ENCODE results near the gene STPG1.

The STPG1 gene

DNA sequence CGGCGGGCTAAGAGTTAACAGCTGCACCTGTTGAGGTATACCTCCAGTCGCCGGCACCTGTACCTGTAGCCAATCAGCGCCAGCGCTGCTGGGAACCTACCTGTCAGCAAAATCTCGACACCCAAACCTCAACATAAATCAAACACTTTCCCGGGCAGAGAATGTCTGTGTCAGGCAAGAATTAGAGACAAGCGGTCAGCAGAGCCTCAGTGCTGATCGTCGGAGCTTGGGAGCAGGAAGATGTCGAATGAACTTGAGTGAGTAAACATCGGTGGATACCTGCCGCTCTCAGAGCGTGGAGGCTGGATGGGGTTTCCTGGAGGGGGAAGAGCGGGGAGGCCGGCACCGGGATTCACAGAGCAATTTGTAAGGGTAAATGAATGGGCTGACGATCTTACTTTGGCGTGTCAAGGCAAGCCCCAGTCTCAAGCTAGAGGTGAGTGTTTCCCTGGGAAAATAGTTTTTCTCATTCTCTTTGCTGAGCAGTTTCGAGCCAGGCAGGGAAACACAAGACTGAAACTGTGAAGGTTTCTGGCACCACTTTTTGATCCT, 94.2 kb downstream of the STPG1 start, which contains the start of gene GRHL3:
TSS of gene GRHL3 (plus strand) at position 46 of the 552 bp plus-strand sequence. CDS start at position 241, 195 bp downstream.
- Histone ChIP-seq H3K9ac (no peak within 1 kb of the TSS), H3K79me2 (no peaks in the 10 kb centered on the region), H3K4me1 (no peaks in the 10 kb centered on the region), H3K36me3 (ENCODE audit: control insufficient read depth, insufficient read depth, low read length) (no peaks in the 10 kb centered on the region), H3K27me3 (ENCODE audit: control insufficient read depth, insufficient read depth, low read length) (no peaks in the 10 kb centered on the region), H3K27ac (no peak within 1 kb of the TSS), H3K4me3 (ENCODE audit: low read depth, low read length) (peak within 1 kb of the TSS; percentile 55), H3K4me2 (ENCODE audit: low read length) (peak within 1 kb of the TSS; percentile 60), H3K9me3 (ENCODE audit: control insufficient read depth, low read length) (no peaks in the 10 kb centered on the region), H2AFZ (peak within 1 kb of the TSS; percentile 46)
- TF ChIP-seq CTCF (IDR thresholded peaks at IDR 0.05), result no peak

- Histone ChIP-seq H3K79me2 (no peaks in the 10 kb centered on the region), H3K27me3 (ENCODE audit: control insufficient read depth, insufficient read depth, low read length) (no peaks in the 10 kb centered on the region), H3K4me1 (no peaks in the 10 kb centered on the region), H3K4me2 (ENCODE audit: low read length) (peak overlapping the region; percentile 60), H3K36me3 (ENCODE audit: control insufficient read depth, insufficient read depth, low read length) (no peaks in the 10 kb centered on the region), H3K9ac (no peak overlapping the region), H3K4me3 (ENCODE audit: low read depth, low read length) (peak overlapping the region; percentile 55), H3K27ac (no peak overlapping the region), H2AFZ (peak overlapping the region; percentile 46), H3K9me3 (ENCODE audit: control insufficient read depth, low read length) (no peaks in the 10 kb centered on the region)
- TF ChIP-seq CTCF (IDR thresholded peaks at IDR 0.05), result no peak
Measured at GRCh38 chr1:24318615-24319311, 94.8 kb downstream of the STPG1 start.

GRCh38 chr1:24317956-24318614, 95.5 kb downstream of the STPG1 start:
- no peak for TF ChIP-seq CTCF (IDR thresholded peaks at IDR 0.05)
- H3K9me3 ChIP-seq (ENCODE audit: control insufficient read depth, low read length), result no peaks in the 10 kb centered on the region
- H3K27me3 ChIP-seq (ENCODE audit: control insufficient read depth, insufficient read depth, low read length), result no peaks in the 10 kb centered on the region
- no peaks in the 10 kb centered on the region for H3K79me2 ChIP-seq
- H3K4me2 ChIP-seq (ENCODE audit: low read length), result no peak overlapping the region
- no peaks in the 10 kb centered on the region for H3K36me3 ChIP-seq (ENCODE audit: control insufficient read depth, insufficient read depth, low read length)
- H2AFZ ChIP-seq, result no peak overlapping the region
- no peak overlapping the region for H3K9ac ChIP-seq
- no peak overlapping the region for H3K4me3 ChIP-seq (ENCODE audit: low read depth, low read length)
- no peak overlapping the region for H3K27ac ChIP-seq
- no peaks in the 10 kb centered on the region for H3K4me1 ChIP-seq

GRCh38 chr1:24317081-24317480, 96.5 kb downstream of the STPG1 start:
- Histone ChIP-seq H3K36me3 (ENCODE audit: control insufficient read depth, insufficient read depth, low read length) (no peaks in the 10 kb centered on the region), H3K4me1 (no peaks in the 10 kb centered on the region), H3K79me2 (no peaks in the 10 kb centered on the region), H2AFZ (no peak overlapping the region), H3K4me3 (ENCODE audit: low read depth, low read length) (no peak overlapping the region), H3K4me2 (ENCODE audit: low read length) (no peak overlapping the region), H3K27ac (no peak overlapping the region), H3K27me3 (ENCODE audit: control insufficient read depth, insufficient read depth, low read length) (no peaks in the 10 kb centered on the region), H3K9me3 (ENCODE audit: control insufficient read depth, low read length) (no peaks in the 10 kb centered on the region), H3K9ac (no peak overlapping the region)
- TF ChIP-seq CTCF (IDR thresholded peaks at IDR 0.05), result no peak
